Spleen (tissue), 11 donors: Measurements from ENCODE around the gene SCN9A. TPM values are rescaled to one million over a fixed set of nuclear protein-coding genes. Genes with fewer than 3 reads are reported as not detected.
"Not testable (repeated sequence)": the region's sequence is repeated elsewhere in the genome, so short reads cannot be mapped to it uniquely, and the experiment has no call there.

Source experiments
- DNase-seq: peaks from one replicate; pipeline ENCODE4 v3.0.0-alpha.2; 2020
- H3K27ac ChIP-seq, 8 donors: fragments of 200-600 bp; sonication (generic) in 7 of 8; 1 replicate in 4 of 8; 2 replicates in 4 of 8; pipeline versions ENCODE4 v1.5.0 to v1.8.0; 2016 to 2021; ENCODE audit warnings: inconsistent platforms in 4 of 8, mild to moderate bottlenecking in 4 of 8, moderate library complexity in 1 of 8
- H3K27me3 ChIP-seq, 7 donors: fragments of 200-600 bp; sonication (generic) in 6 of 7; replicated peaks in 1 of 7; 1 replicate in 4 of 7; 2 replicates in 3 of 7; pipeline versions ENCODE4 v1.5.0 to v1.8.0; 2016 to 2021; ENCODE audit warnings: inconsistent platforms in 3 of 7, mild to moderate bottlenecking in 1 of 7
- H3K36me3 ChIP-seq, 6 donors: fragments of 200-600 bp; sonication (generic) in 5 of 6; 1 replicate in 4 of 6; 2 replicates in 2 of 6; pipeline versions ENCODE4 v1.5.0 to v1.8.0; 2016 to 2021; ENCODE audit warnings: inconsistent platforms in 2 of 6
- H3K4me1 ChIP-seq, 6 donors: fragments of 200-600 bp; sonication (generic) in 5 of 6; 1 replicate in 3 of 6; 2 replicates in 3 of 6; pipeline versions ENCODE4 v1.5.0 to v1.8.0; 2016 to 2021; ENCODE audit warnings: inconsistent platforms in 3 of 6
- H3K4me3 ChIP-seq, 8 donors: fragments of 200-600 bp; sonication (generic) in 7 of 8; 1 replicate in 4 of 8; 2 replicates in 4 of 8; pipeline versions ENCODE4 v1.5.0 to v1.8.0; 2016 to 2021; ENCODE audit warnings: inconsistent platforms in 4 of 8, mild to moderate bottlenecking in 4 of 8, moderate library complexity in 2 of 8
- H3K9me3 ChIP-seq, 8 donors: fragments of 200-600 bp; sonication (generic) in 7 of 8; 1 replicate in 4 of 8; 2 replicates in 4 of 8; pipeline versions ENCODE4 v1.5.0 to v1.8.0; 2016 to 2021; ENCODE audit warnings: inconsistent platforms in 4 of 8
- CTCF ChIP-seq, 11 experiments: fragments of 200-600 bp in 7 of 11; fragments of 450-650 bp in 4 of 11; sonication (generic) in 4 of 11; IDR thresholded peaks in 8 of 11; conservative IDR thresholded peaks in 3 of 11; 1 replicate in 7 of 11; 2 replicates in 4 of 11; pipeline versions ENCODE4 v1.4.0 to v1.8.0; 2016 to 2021; ENCODE audit warnings: antibody characterized with exemption in 11 of 11, inconsistent platforms in 4 of 11, mild to moderate bottlenecking in 1 of 11
- POLR2A ChIP-seq, 3 donors: fragments of 450-650 bp; IDR thresholded peaks; one replicate each; pipeline ENCODE4 v1.5.1; 2017; ENCODE audit warnings: antibody characterized with exemption in 3 of 3, mild to moderate bottlenecking in 1 of 3
- POLR2AphosphoS5 ChIP-seq, 3 donors: sonication (generic); formaldehyde crosslinking; IDR thresholded peaks; one replicate each; pipeline ENCODE4 v1.5.1; 2017; ENCODE audit warnings: antibody characterized with exemption in 3 of 3
- WGBS, 5 donors: extraction: QIAGEN DNeasy Blood & Tissue Kit in 3 of 5; methylation state at CpG; one replicate each; pipeline versions ENCODE4 v1.1.5 to v1.1.7; 2013 to 2018; 5-methylcytosine and 5-hydroxymethylcytosine counted together
- intact Hi-C: fragments of 100-400 bp; cut with DNase I; formaldehyde crosslinking; loops from one replicate; pipeline ENCODE4 v1.15.0; 2023; ENCODE audit warnings: low total_unique reads
- polyA plus RNA-seq, 3 donors: library from polyadenylated mRNA; stranded (reverse); fragments of 200-250 nt; gene quantifications; one replicate each; pipeline ENCODE4 v1.2.1, GENCODE V29; 2013
- total RNA-seq, 7 donors: library from RNA; depleted of rRNA in 3 of 7; stranded (reverse); fragments of >200 nt in 3 of 7; fragmentation: NEBNext Ultra II Directional in 4 of 7; extraction: Animal tissue kit (Norgen Biotek cat#: 25700) in 4 of 7; gene quantifications; one replicate each; pipeline versions ENCODE4 v1.1.0 to v1.2.1, GENCODE V29; 2016 to 2021
- donor health status: healthy with polysubstance abuse.
- donor health status: DM: no; HTN: no; CAD: no; lungs with moderate emphysema.
- donor health status: DM: no; HTN: no; CAD: no.
- donor health status: Bipolar disorder and iron deficiency.
- donor health status: healthy.
- donor health status: DM: no; HTN: no; CAD: no.
- donor health status: DM: yes; HTN: yes; CAD: no.

Gene SCN9A
- total and polyA plus RNA-seq, 10 donors: 0.76 to 27.9 (median 17.3) TPM

- no peak for DNase-seq
- H3K36me3 ChIP-seq: no peaks in the 10 kb centered on the region
- H3K4me3 ChIP-seq: no peak overlapping the region
- WGBS, 5 donors: 86 to 96% (median 91%) methylated on average over 4 of the region's 4 CpGs
- no peaks in the 10 kb centered on the region for H3K27me3 ChIP-seq
- no peak overlapping the region for H3K27ac ChIP-seq
- no peak for TF ChIP-seq POLR2A (IDR thresholded peaks at IDR 0.05)
- TF ChIP-seq CTCF (IDR thresholded peaks at IDR 0.05 in 8 of 11, conservative IDR thresholded peaks at IDR 0.05 in 3 of 11): no peak
- no peak for TF ChIP-seq POLR2AphosphoS5 (IDR thresholded peaks at IDR 0.05)
- H3K4me1 ChIP-seq: no peaks in the 10 kb centered on the region
- peaks cover 0 to 5% (median 0%) of the 10 kb centered on the region in 8 donors for H3K9me3 ChIP-seq
- intact Hi-C loops: no loop called here
Measured at GRCh38 chr2:166223298-166223697, 152.4 kb downstream of the SCN9A start.

- Histone ChIP-seq H3K4me3 (no peak overlapping the region), H3K36me3 (peaks cover 0 to 7% (median 0%) of the 10 kb centered on the region in 6 donors), H3K27ac (no peak overlapping the region), H3K4me1 (no peaks in the 10 kb centered on the region), H3K9me3 (peaks cover 0 to 65% (median 27%) of the 10 kb centered on the region in 8 donors), H3K27me3 (no peaks in the 10 kb centered on the region)
- intact Hi-C loops: no loop called here
- TF ChIP-seq CTCF (IDR thresholded peaks at IDR 0.05 in 8 of 11, conservative IDR thresholded peaks at IDR 0.05 in 3 of 11) (no peak), POLR2A (IDR thresholded peaks at IDR 0.05) (no peak), POLR2AphosphoS5 (IDR thresholded peaks at IDR 0.05) (no peak)
- WGBS, 5 donors: 83 to 92% (median 87%) methylated on average over 1 of the region's 1 CpG
- no peak for DNase-seq
Measured at GRCh38 chr2:166211079-166211478, 164.7 kb downstream of the SCN9A start.

GRCh38 chr2:166209944-166210343 lies 165.8 kb downstream of the SCN9A start:
- H3K27ac ChIP-seq, H3K4me1 ChIP-seq, H3K27me3 ChIP-seq, intact Hi-C loops, H3K4me3 ChIP-seq, H3K36me3 ChIP-seq, DNase-seq: not testable (repeated sequence)
- peaks cover 0 to 65% (median 25%) of the 10 kb centered on the region in 8 donors for H3K9me3 ChIP-seq
- WGBS, 5 donors: 86 to 97% (median 96%) methylated on average over 4 of the region's 4 CpGs

- 88 to 100% methylated on average over 1 of the region's 1 CpG; no CpG with 5 or more reads in 3 of the 5 donors for WGBS, 5 donors
- H3K27me3 ChIP-seq, H3K27ac ChIP-seq, H3K4me3 ChIP-seq, H3K4me1 ChIP-seq, intact Hi-C loops, DNase-seq, H3K36me3 ChIP-seq: not testable (repeated sequence)
- peaks cover 0 to 63% (median 27%) of the 10 kb centered on the region in 8 donors for H3K9me3 ChIP-seq
Measured at GRCh38 chr2:166209367-166209766, 166.4 kb downstream of the SCN9A start.

GRCh38 chr2:166206153-166206552 lies 169.6 kb downstream of the SCN9A start:
- H3K9me3 ChIP-seq: peaks cover 0 to 79% (median 37%) of the 10 kb centered on the region in 8 donors
- H3K4me3 ChIP-seq, H3K27me3 ChIP-seq, DNase-seq, H3K27ac ChIP-seq, intact Hi-C loops, H3K4me1 ChIP-seq: not testable (repeated sequence)
- H3K36me3 ChIP-seq: peaks cover 0 to 19% (median 3%) of the 10 kb centered on the region in 6 donors
- 83 to 93% (median 88%) methylated on average over 1 of the region's 1 CpG for WGBS, 5 donors

GRCh38 chr2:166202778-166203177 lies 173.0 kb downstream of the SCN9A start:
- no peak overlapping the region for H3K4me3 ChIP-seq

More at GRCh38 chr2:166202778-166203177, 173.0 kb downstream of the SCN9A start:
- H3K27ac ChIP-seq: no peak overlapping the region
- no peaks in the 10 kb centered on the region for H3K27me3 ChIP-seq
- H3K9me3 ChIP-seq: peaks cover 0 to 48% (median 13%) of the 10 kb centered on the region in 8 donors
- peaks cover 0 to 23% (median 3%) of the 10 kb centered on the region in 6 donors for H3K36me3 ChIP-seq
- TF ChIP-seq POLR2A (IDR thresholded peaks at IDR 0.05) (no peak), CTCF (IDR thresholded peaks at IDR 0.05 in 8 of 11, conservative IDR thresholded peaks at IDR 0.05 in 3 of 11) (no peak), POLR2AphosphoS5 (IDR thresholded peaks at IDR 0.05) (no peak)
- DNase-seq: no peak
- H3K4me1 ChIP-seq: no peaks in the 10 kb centered on the region
- intact Hi-C loops: no loop called here
